ENCODE results near the gene IMPA2.
"Not testable (repeated sequence)": the region's sequence is repeated elsewhere in the genome, so short reads cannot be mapped to it uniquely, and the experiment has no call there.

The IMPA2 gene

GRCh38 chr18:12076424-12077140 lies 95.3 kb downstream of the IMPA2 start:
- CTCF ChIA-PET, result interaction anchor here (0.6 to 1.0 kb wide), 2 partner anchors 24 to 204 kb away, joined by 3 to 4 read pairs; no protein-coding TSS in a partner anchor
- DNase-seq, result peak in 2 of 3 donors; percentile 10 to 50

GRCh38 chr18:12077994-12078393 lies 96.7 kb downstream of the IMPA2 start:
- DNase-seq; H3K36me3 ChIP-seq (ENCODE audit: control insufficient read depth in 4 of 4, insufficient read depth in 4 of 4, low read length in 3 of 4); H3K27ac ChIP-seq (ENCODE audit: insufficient read depth in 1 of 2, low read depth in 1 of 2, low read length in 2 of 2, poor library complexity in 1 of 2, severe bottlenecking in 2 of 2); CTCF ChIA-PET; H3K4me1 ChIP-seq (ENCODE audit: control extremely low read depth in 1 of 4, control insufficient read depth in 4 of 4, insufficient read depth in 4 of 4, low read length in 3 of 4); H3K27me3 ChIP-seq (replicated peaks in 2 of 5; ENCODE audit: control insufficient read depth in 4 of 5, insufficient read depth in 5 of 5, low read length in 4 of 5); POLR2A ChIA-PET; H3K4me3 ChIP-seq (ENCODE audit: control insufficient read depth in 1 of 7, extremely low read depth in 1 of 7, insufficient read depth in 4 of 7, low read depth in 2 of 7, low read length in 6 of 7); H3K9me3 ChIP-seq (ENCODE audit: control extremely low read depth in 1 of 5, control insufficient read depth in 4 of 5, insufficient read depth in 2 of 5, low read depth in 1 of 5, low read length in 4 of 5): not testable (repeated sequence)
- WGBS (ENCODE audit: insufficient coverage), result 100% methylated on average over 1 of the region's 4 CpGs

More at GRCh38 chr18:12076424-12077140, 95.3 kb downstream of the IMPA2 start:
- POLR2A ChIA-PET, result interaction anchor here (0.6 kb wide), 1 partner anchor 13 kb away, joined by 3 read pairs; no protein-coding TSS in a partner anchor
- 23% methylated on average over 31 of the region's 59 CpGs for WGBS (ENCODE audit: insufficient coverage)
- Histone ChIP-seq H3K9me3 (ENCODE audit: control extremely low read depth in 1 of 5, control insufficient read depth in 4 of 5, insufficient read depth in 2 of 5, low read depth in 1 of 5, low read length in 4 of 5) (no peaks in the 10 kb centered on the region), H3K27me3 (replicated peaks in 2 of 5; ENCODE audit: control insufficient read depth in 4 of 5, insufficient read depth in 5 of 5, low read length in 4 of 5) (peaks cover 0 to 8% (median 0%) of the 10 kb centered on the region in 5 experiments), H3K4me1 (ENCODE audit: control extremely low read depth in 1 of 4, control insufficient read depth in 4 of 4, insufficient read depth in 4 of 4, low read length in 3 of 4) (no peaks in the 10 kb centered on the region), H3K4me3 (ENCODE audit: control insufficient read depth in 1 of 7, extremely low read depth in 1 of 7, insufficient read depth in 4 of 7, low read depth in 2 of 7, low read length in 6 of 7) (peak overlapping the region in 4 of 7 experiments; percentile 5 to 52 (median 30)), H3K36me3 (ENCODE audit: control insufficient read depth in 4 of 4, insufficient read depth in 4 of 4, low read length in 3 of 4) (no peaks in the 10 kb centered on the region), H3K27ac (ENCODE audit: insufficient read depth in 1 of 2, low read depth in 1 of 2, low read length in 2 of 2, poor library complexity in 1 of 2, severe bottlenecking in 2 of 2) (no peak overlapping the region)

- Histone ChIP-seq H3K27ac (ENCODE audit: insufficient read depth in 1 of 2, low read depth in 1 of 2, low read length in 2 of 2, poor library complexity in 1 of 2, severe bottlenecking in 2 of 2) (no peak overlapping the region), H3K4me3 (ENCODE audit: control insufficient read depth in 1 of 7, extremely low read depth in 1 of 7, insufficient read depth in 4 of 7, low read depth in 2 of 7, low read length in 6 of 7) (no peak overlapping the region), H3K4me1 (ENCODE audit: control extremely low read depth in 1 of 4, control insufficient read depth in 4 of 4, insufficient read depth in 4 of 4, low read length in 3 of 4) (no peaks in the 10 kb centered on the region), H3K9me3 (ENCODE audit: control extremely low read depth in 1 of 5, control insufficient read depth in 4 of 5, insufficient read depth in 2 of 5, low read depth in 1 of 5, low read length in 4 of 5) (no peaks in the 10 kb centered on the region), H3K27me3 (replicated peaks in 2 of 5; ENCODE audit: control insufficient read depth in 4 of 5, insufficient read depth in 5 of 5, low read length in 4 of 5) (peaks cover 0 to 8% (median 0%) of the 10 kb centered on the region in 5 experiments), H3K36me3 (ENCODE audit: control insufficient read depth in 4 of 4, insufficient read depth in 4 of 4, low read length in 3 of 4) (no peaks in the 10 kb centered on the region)
- WGBS (ENCODE audit: insufficient coverage), result 94% methylated on average over 2 of the region's 6 CpGs
- no peak for DNase-seq
- ChIA-PET POLR2A (no interaction called here), CTCF (no interaction called here)
Measured at GRCh38 chr18:12079491-12080237, 98.4 kb downstream of the IMPA2 start.

All from common myeloid progenitor, CD34-positive (primary cell).